ENCODE results near the gene IL1RL2.
A peak's percentile ranks its signal among the peaks of the same experiment; 100 is the strongest.

The IL1RL2 gene

DNA sequence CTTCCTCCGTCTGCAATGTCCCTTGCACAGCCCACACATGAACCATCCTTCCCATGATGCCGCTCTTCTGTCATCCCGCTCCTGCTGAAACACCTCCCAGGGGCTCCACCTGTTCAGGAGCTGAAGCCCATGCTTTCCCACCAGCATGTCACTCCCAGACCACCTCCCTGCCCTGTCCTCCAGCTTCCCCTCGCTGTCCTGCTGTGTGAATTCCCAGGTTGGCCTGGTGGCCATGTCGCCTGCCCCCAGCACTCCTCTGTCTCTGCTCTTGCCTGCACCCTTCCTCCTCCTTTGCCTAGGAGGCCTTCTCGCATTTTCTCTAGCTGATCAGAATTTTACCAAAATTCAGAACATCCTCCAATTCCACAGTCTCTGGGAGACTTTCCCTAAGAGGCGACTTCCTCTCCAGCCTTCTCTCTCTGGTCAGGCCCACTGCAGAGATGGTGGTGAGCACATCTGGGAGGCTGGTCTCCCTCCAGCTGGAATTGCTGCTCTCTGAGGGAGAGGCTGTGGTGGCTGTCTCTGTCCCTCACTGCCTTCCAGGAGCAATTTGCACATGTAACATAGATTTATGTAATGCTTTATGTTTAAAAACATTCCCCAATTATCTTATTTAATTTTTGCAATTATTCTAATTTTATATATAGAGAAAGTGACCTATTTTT, 8.9 kb upstream of the IL1RL2 start:
- Mint-ChIP-seq H3K9me3 (no peaks in the 10 kb centered on the region), H3K36me3 (no peaks in the 10 kb centered on the region), H3K27me3 (no peaks in the 10 kb centered on the region), H3K27ac (no peak overlapping the region), H3K4me3 (no peak overlapping the region), H3K4me1 (peaks cover 7% of the 10 kb centered on the region)
- no peak for DNase-seq
- CTCF ChIA-PET: interaction anchor here (0.5 to 1.1 kb wide), 2 partner anchors 158 to 532 kb away, joined by 3 to 4 read pairs; no protein-coding TSS in a partner anchor

DNA sequence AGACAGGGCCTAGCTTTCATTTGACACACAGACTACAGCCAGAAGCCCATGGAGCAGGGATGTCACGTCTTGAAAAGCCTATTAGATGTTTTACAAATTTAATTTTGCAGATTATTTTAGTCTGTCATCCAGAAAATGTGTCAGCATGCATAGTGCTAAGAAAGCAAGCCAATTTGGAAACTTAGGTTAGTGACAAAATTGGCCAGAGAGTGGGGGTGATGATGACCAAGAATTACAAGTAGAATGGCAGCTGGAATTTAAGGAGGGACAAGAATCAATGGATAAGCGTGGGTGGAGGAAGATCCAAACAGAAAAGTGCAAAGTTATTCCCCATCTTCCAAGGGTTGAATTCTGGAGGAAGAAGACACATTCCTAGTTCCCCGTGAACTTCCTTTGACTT, 7.8 kb upstream of the IL1RL2 start:
- no peaks in the 10 kb centered on the region for H3K9me3 Mint-ChIP-seq
- CTCF ChIA-PET: no interaction called here
- no peak overlapping the region for H3K4me3 Mint-ChIP-seq
- no peak overlapping the region for H3K27ac Mint-ChIP-seq
- peaks cover 4% of the 10 kb centered on the region for H3K27me3 Mint-ChIP-seq
- H3K4me1 Mint-ChIP-seq: peaks cover 6% of the 10 kb centered on the region
- DNase-seq: no peak
- no peaks in the 10 kb centered on the region for H3K36me3 Mint-ChIP-seq

DNA sequence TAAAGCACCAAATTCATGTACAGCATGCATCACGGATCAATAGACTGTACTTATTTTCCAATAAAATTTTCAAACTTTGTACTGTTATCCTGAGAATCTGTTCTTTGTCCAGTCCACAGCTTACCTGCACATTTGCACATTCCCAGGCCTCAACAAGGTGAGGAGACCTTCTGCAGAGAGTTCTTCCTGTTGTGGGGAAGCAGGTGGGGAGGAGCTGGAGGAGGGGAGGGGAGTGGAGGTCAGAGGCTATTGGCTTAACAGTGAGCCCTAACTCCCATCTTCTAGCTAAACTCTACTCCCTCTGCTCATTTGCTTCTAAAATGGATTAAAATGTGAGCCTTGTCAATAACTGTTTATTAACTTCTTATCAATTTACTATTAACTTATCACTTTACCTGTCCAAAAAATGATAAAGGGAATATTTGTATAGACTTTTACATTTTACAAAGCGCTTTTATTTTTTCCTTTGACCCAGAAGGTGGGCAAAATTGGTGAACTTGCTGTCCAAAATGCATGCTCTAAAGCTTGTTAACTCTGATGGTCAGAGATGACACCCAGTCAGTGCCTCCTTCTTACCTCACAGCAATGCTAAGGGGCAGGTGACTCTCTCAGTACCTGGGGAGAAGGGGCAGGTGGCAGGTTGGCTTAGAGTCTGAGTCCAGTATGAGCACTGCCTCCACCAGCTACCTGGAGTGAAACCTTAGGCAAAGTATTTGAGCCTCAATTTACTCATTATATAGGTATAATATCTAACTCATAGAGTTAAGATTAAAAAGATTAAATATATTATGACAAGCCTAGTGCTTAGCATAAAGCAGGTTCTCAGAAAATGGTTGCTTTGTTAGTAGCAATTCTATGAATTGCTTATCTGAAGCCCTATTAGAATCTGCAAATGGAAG, 6.8 kb upstream of the IL1RL2 start:
- Mint-ChIP-seq H3K4me1 (peaks cover 12% of the 10 kb centered on the region), H3K27me3 (peaks cover 4% of the 10 kb centered on the region), H3K36me3 (no peaks in the 10 kb centered on the region), H3K9me3 (no peaks in the 10 kb centered on the region), H3K4me3 (no peak overlapping the region), H3K27ac (no peak overlapping the region)
- no peak for DNase-seq
- CTCF ChIA-PET: interaction anchor here (0.8 kb wide), 2 partner anchors 61 to 160 kb away, joined by 3 read pairs; no protein-coding TSS in a partner anchor

DNA sequence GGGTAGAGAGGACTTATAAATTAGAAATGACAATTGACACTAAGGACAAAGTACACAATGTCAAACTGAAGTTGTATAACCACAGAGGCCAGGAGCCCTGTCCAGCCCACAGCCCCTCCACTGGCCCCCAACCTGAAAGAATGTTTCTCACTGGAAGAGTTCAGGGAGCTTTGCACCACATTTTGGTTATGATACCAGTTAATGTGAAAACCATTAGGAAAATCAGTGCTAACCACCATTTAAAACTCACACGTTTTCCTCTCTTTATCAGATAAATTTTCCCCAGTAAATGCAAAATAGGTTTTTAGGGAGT, 6.2 kb upstream of the IL1RL2 start:
- CTCF ChIA-PET: interaction anchor here (0.8 kb wide), 1 partner anchor 160 kb away, joined by 3 read pairs; no protein-coding TSS in a partner anchor
- no peak overlapping the region for H3K4me3 Mint-ChIP-seq
- H3K27ac Mint-ChIP-seq: no peak overlapping the region
- no peak for DNase-seq
- H3K4me1 Mint-ChIP-seq: peaks cover 18% of the 10 kb centered on the region
- H3K9me3 Mint-ChIP-seq: no peaks in the 10 kb centered on the region
- peaks cover 4% of the 10 kb centered on the region for H3K27me3 Mint-ChIP-seq
- no peaks in the 10 kb centered on the region for H3K36me3 Mint-ChIP-seq

DNA sequence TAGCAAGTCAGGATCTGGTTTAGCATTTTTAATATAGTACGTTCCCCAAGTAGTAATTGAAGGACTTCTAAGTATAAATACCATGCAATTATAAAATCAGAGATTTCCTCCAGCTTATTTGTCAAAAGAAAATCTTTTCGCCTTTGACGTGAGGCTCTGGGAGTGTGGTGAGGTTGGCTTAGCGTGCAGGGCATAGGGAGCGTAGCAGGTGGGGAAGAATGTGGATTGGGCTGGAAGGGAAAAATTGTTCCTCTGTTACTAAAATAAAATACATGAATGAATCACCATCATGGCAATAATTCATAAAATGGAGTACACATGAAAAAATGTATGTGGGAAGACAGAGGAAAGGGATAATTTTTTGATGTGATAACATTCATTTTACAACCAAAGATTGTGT, 5.4 kb upstream of the IL1RL2 start:
- no peaks in the 10 kb centered on the region for H3K9me3 Mint-ChIP-seq
- H3K27me3 Mint-ChIP-seq: peaks cover 6% of the 10 kb centered on the region
- no peaks in the 10 kb centered on the region for H3K36me3 Mint-ChIP-seq
- no peak overlapping the region for H3K27ac Mint-ChIP-seq
- peaks cover 22% of the 10 kb centered on the region for H3K4me1 Mint-ChIP-seq
- CTCF ChIA-PET: interaction anchor here (1.2 kb wide), 1 partner anchor 161 kb away, joined by 3 read pairs; no protein-coding TSS in a partner anchor
- H3K4me3 Mint-ChIP-seq: no peak overlapping the region
- DNase-seq: no peak

DNA sequence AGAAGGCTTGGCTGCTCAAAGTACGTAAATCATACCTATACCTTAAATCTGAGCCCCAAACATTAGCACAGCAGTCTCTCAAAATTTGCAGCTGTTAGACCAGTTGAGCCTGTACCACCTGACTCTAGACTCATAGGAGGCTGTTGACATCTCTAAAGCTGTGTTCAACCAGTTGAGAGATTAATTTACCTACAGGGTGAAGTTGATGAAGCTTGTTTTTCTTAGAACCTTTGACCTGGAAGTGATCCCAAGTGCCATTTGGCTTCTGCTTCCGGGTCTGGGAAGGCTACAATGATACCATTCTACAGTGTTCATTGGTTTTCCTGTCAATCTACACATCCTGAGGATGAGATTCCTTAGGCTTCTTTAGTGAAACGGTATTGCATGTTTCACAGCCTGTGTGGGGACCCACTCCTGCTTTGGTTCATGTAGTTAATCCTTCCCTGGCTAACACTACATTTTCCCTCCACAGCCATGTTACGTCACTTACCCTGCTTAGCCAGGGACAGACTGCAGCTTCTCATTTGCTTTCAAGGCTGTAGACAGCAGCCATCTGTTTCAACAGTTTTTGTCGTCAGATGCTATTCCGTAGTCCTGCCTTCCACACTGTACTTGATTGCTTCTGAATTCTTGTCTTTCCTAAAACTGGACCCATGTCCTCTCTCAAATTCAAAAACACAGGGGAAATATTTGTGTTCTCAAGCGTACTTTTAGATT, 4.7 kb upstream of the IL1RL2 start:
- Mint-ChIP-seq H3K27ac (no peak overlapping the region), H3K27me3 (peaks cover 13% of the 10 kb centered on the region), H3K4me3 (no peak overlapping the region), H3K4me1 (peaks cover 27% of the 10 kb centered on the region), H3K9me3 (no peaks in the 10 kb centered on the region), H3K36me3 (no peaks in the 10 kb centered on the region)
- CTCF ChIA-PET: interaction anchor here (1.2 kb wide), 1 partner anchor 162 kb away, joined by 3 read pairs; no protein-coding TSS in a partner anchor
- DNase-seq: no peak

DNA sequence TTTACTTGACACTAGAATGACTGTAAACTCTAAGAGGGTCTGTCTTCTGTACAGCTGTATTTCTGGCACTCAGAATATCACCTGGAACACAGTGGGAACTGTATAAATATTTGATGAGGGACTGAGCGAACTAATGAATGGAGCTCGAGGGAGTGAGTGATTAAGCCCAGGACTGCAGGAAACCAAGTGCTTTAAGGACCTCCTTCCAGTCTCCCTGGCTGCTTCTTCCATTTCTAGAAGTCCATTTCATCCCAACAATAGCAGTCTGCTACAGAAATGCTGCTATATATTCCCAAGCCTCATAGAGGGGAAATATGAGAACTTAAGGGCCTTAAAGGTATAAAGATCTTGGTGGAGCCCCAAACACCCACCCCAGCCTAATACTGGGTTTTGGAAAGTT, 2.8 kb upstream of the IL1RL2 start:
- peaks cover 28% of the 10 kb centered on the region for H3K27me3 Mint-ChIP-seq
- no peak overlapping the region for H3K4me3 Mint-ChIP-seq
- H3K4me1 Mint-ChIP-seq: peaks cover 32% of the 10 kb centered on the region
- peaks cover 3% of the 10 kb centered on the region for H3K36me3 Mint-ChIP-seq
- CTCF ChIA-PET: interaction anchor here (2.8 kb wide), 1 partner anchor 57 kb away, joined by 12 read pairs; no protein-coding TSS in a partner anchor
- H3K27ac Mint-ChIP-seq: no peak overlapping the region
- DNase-seq: no peak
- H3K9me3 Mint-ChIP-seq: peaks cover 2% of the 10 kb centered on the region

DNA sequence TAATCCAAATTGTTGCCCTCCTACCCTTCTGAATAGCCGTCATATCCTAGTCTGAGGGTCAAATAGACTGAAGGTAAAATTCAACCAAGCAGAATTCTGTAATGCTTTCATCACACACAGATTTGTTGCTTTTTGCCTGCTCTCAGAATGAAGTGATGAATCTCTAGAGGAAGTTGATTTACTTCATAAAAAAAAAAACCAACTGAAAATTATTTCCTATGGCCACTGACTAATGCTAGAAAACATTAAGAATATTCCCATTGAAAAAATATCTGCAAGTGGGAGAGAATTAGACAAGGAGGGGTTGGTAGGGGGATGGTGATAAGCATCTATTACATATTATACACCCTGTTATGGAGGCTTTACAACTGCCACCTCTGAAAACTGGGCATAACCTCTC, 2.3 kb upstream of the IL1RL2 start:
- peaks cover 3% of the 10 kb centered on the region for H3K36me3 Mint-ChIP-seq
- H3K9me3 Mint-ChIP-seq: peaks cover 2% of the 10 kb centered on the region
- CTCF ChIA-PET: interaction anchor here (2.8 kb wide), 1 partner anchor 56 kb away, joined by 12 read pairs; no protein-coding TSS in a partner anchor
- peaks cover 32% of the 10 kb centered on the region for H3K4me1 Mint-ChIP-seq
- H3K27ac Mint-ChIP-seq: no peak overlapping the region
- DNase-seq: no peak
- H3K4me3 Mint-ChIP-seq: no peak overlapping the region
- H3K27me3 Mint-ChIP-seq: peaks cover 29% of the 10 kb centered on the region

DNA sequence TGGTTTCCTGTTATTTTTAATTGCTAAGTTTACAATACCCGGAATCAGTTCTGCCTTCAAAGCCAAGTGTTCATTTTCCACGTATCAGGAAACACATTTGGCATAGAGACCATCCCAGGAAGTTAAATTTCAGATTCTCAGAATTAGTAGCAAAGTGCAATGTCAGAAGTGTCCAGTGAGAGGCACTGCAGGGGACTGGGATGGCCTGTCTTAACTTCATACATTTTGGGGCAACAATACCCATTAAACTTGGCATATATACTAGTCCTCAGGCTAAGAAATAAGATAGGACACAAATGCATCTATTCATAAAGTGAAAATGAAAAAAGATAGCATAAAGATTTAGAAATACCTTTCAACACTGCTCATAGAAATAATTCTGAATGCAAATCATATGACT, 1.5 kb upstream of the IL1RL2 start:
- H3K27me3 Mint-ChIP-seq: peaks cover 33% of the 10 kb centered on the region
- CTCF ChIA-PET: interaction anchor here (0.9 to 2.8 kb wide), 4 partner anchors 9 to 165 kb away, joined by 4 to 12 read pairs (median 4); no protein-coding TSS in a partner anchor
- no peak overlapping the region for H3K27ac Mint-ChIP-seq
- H3K36me3 Mint-ChIP-seq: peaks cover 3% of the 10 kb centered on the region
- H3K4me3 Mint-ChIP-seq: no peak overlapping the region
- peaks cover 2% of the 10 kb centered on the region for H3K9me3 Mint-ChIP-seq
- peak; percentile 23 for DNase-seq
- H3K4me1 Mint-ChIP-seq: peaks cover 32% of the 10 kb centered on the region

DNA sequence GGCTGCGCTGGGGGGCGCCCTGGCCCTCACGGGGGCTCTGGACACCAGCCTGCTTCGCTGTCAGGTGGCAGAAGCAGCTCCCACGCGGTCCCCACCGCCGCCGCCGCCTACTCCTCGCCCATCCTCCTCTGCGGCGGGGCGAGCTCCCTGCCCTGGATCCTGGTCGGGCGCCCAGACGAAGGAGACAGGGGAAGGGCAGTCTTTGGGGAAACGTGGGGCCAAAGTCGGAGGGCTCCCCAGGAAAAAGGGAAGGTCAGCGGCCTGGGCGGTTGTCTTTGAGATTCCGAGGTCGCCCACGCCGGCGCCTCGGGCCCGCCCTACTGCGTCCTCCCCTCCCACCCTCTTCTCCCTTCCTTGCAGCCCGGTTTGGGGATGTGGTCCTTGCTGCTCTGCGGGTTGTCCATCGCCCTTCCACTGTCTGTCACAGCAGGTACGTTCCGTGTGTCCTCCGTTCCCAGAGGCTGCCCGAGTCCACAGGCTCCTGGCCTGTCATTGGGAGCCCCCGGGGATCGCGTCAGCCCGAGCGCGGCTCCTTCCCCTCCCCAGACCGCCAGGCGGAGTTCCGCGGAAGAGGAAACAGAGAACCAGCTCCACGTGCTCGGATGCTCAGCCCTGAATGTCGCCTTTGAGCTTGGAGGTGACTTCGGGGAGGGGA, 800 bp downstream of the IL1RL2 start:
- peaks cover 36% of the 10 kb centered on the region for H3K27me3 Mint-ChIP-seq
- peaks cover 3% of the 10 kb centered on the region for H3K36me3 Mint-ChIP-seq
- CTCF ChIA-PET: interaction anchor here (1.3 to 1.8 kb wide), 2 partner anchors 48 to 53 kb away, joined by 5 to 8 read pairs; no protein-coding TSS in a partner anchor
- H3K4me1 Mint-ChIP-seq: peaks cover 26% of the 10 kb centered on the region
- peaks cover 2% of the 10 kb centered on the region for H3K9me3 Mint-ChIP-seq
- no peak overlapping the region for H3K27ac Mint-ChIP-seq
- peak; percentile 54 for DNase-seq
- peak overlapping the region; percentile 74 for H3K4me3 Mint-ChIP-seq

DNA sequence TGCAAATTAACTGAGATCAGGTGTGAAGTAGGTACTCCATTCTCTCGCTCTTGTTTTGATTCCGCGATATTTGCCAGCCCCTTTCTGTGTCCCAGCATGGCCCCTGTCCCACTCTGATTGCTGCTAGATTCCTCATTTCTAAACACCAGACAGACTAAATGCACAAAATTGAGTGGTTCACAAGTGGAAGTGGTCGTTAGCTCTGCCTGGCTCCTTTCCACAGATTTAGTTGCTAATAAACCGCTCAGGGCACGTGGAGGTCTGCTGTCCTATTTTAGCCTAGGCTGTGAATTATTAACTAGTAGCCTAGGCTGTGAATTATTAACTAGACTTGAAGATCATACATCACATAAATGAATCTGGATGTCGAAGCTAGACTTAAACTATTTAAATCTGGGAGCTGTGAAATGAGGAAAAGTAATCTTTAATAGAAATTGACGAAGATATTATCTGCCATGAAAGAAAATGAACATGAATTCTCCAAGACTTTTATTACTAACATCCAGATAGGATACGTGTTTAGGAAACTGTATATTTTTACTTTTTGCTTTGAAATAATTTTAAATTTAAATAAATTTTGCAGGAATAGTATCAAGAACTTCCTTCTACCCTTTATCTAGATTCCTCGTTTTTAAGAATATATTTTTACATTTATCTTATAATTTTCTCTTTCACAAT, 3.7 kb downstream of the IL1RL2 start:
- H3K36me3 Mint-ChIP-seq: peaks cover 3% of the 10 kb centered on the region
- H3K27ac Mint-ChIP-seq: no peak overlapping the region
- peaks cover 36% of the 10 kb centered on the region for H3K27me3 Mint-ChIP-seq
- DNase-seq: no peak
- H3K9me3 Mint-ChIP-seq: peaks cover 2% of the 10 kb centered on the region
- peaks cover 15% of the 10 kb centered on the region for H3K4me1 Mint-ChIP-seq
- CTCF ChIA-PET: interaction anchor here (1.0 kb wide), 1 partner anchor 20 kb away, joined by 3 read pairs; no protein-coding TSS in a partner anchor
- H3K4me3 Mint-ChIP-seq: no peak overlapping the region

DNA sequence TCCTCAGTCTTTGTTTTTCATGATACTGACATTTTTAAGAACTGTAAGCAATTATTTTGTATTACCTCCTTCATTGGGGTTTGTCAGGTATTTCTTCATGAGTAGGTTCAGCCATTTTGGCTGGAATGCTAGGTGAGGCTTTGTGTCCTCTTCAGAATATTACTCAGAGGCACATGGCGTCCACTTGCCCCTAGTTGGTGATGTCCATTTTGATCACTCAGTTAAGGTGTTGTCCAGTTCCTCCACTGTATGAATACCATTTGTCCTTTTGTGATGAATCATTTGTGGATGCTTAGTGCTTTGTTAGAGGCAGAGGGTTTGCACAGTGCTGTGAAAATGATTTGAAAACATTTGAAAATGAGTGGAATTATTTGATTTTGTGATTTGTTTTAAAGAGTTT, 4.7 kb downstream of the IL1RL2 start:
- Mint-ChIP-seq H3K4me1 (peaks cover 9% of the 10 kb centered on the region), H3K9me3 (peaks cover 2% of the 10 kb centered on the region), H3K27ac (no peak overlapping the region), H3K27me3 (peaks cover 35% of the 10 kb centered on the region), H3K36me3 (peaks cover 3% of the 10 kb centered on the region), H3K4me3 (no peak overlapping the region)
- CTCF ChIA-PET: no interaction called here
- no peak for DNase-seq

DNA sequence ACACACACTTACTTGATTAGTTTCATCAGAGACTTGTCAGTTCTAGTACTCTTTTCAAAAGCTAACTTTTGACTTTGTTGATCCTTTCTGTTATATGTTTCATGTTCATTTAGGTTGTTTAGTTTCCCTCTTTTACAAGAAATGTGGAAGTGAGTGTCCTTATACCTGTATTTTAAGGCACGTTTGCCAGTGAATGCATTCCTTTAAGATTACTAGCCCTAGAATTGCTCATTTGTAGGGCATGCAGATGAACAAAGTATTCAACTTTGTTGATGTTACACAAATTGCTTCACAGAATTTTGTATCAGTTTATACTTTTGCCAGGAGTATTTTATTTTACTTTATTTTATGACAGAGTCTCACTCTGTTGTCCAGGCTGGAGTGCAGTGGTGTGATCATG, 6.3 kb downstream of the IL1RL2 start:
- Mint-ChIP-seq H3K36me3 (no peaks in the 10 kb centered on the region), H3K27me3 (peaks cover 24% of the 10 kb centered on the region), H3K27ac (no peak overlapping the region), H3K4me1 (peaks cover 8% of the 10 kb centered on the region), H3K9me3 (peaks cover 2% of the 10 kb centered on the region), H3K4me3 (no peak overlapping the region)
- CTCF ChIA-PET: no interaction called here
- no peak for DNase-seq
